Transverse colon (tissue), 4 donors: ENCODE measurements around the gene NUP133. TPM values are rescaled to one million over a fixed set of nuclear protein-coding genes. Genes with fewer than 3 reads are reported as not detected.

Source experiments
- DNase-seq: peaks from one replicate; pipeline ENCODE4 v3.0.0-alpha.2; 2019
- H3K27ac ChIP-seq, 4 donors: fragments of 200-600 bp; sonication (generic); 2 replicates each; pipeline ENCODE4 v1.5.1; 2016 to 2018; ENCODE audit warnings: inconsistent platforms in 4 of 4
- H3K27me3 ChIP-seq: fragments of 200-600 bp; sonication (generic); 2 replicates; pipeline ENCODE4 v1.5.1; 2017; ENCODE audit warnings: inconsistent platforms
- H3K36me3 ChIP-seq, 4 donors: fragments of 200-600 bp; sonication (generic); 2 replicates each; pipeline ENCODE4 v1.5.1; 2017 to 2019; ENCODE audit warnings: inconsistent platforms in 4 of 4
- H3K4me1 ChIP-seq, 4 donors: fragments of 200-600 bp; sonication (generic); 2 replicates each; pipeline ENCODE4 v1.5.1; 2017 to 2020; ENCODE audit warnings: inconsistent platforms in 4 of 4
- H3K4me3 ChIP-seq, 4 donors: fragments of 200-600 bp; sonication (generic); 1 replicate in 1 of 4; 2 replicates in 3 of 4; pipeline versions ENCODE4 v1.5.1 to v1.6.1; 2017 to 2019; ENCODE audit warnings: inconsistent platforms in 4 of 4
- H3K9me3 ChIP-seq, 2 donors: fragments of 200-600 bp; sonication (generic); 2 replicates each; pipeline ENCODE4 v1.5.1; 2017 to 2019; ENCODE audit warnings: inconsistent platforms in 2 of 2
- EP300 ChIP-seq: sonication (generic); formaldehyde crosslinking; IDR thresholded peaks from one replicate; pipeline ENCODE4 v1.6.1; 2017; ENCODE audit warnings: antibody characterized with exemption, low read depth
- POLR2A ChIP-seq: fragments of 450-650 bp; IDR thresholded peaks from one replicate; pipeline ENCODE4 v1.6.1; 2016; ENCODE audit warnings: antibody characterized with exemption, mild to moderate bottlenecking, moderate library complexity
- POLR2AphosphoS5 ChIP-seq, 3 donors: sonication (generic); formaldehyde crosslinking; IDR thresholded peaks; one replicate each; pipeline ENCODE4 v1.6.1; 2016; ENCODE audit warnings: antibody characterized with exemption in 3 of 3
- WGBS, 2 donors: methylation state at CpG; one replicate each; pipeline ENCODE4 v1.1.5; 2018; ENCODE audit warnings: low coverage in 1 of 2; 5-methylcytosine and 5-hydroxymethylcytosine counted together
- in situ Hi-C, 4 donors: fragments of 200-750 bp; cut with MboI; loops; one replicate each; pipeline versions ENCODE4 v1.15.0 to v1.15.1; 2017; ENCODE audit warnings: low sequenced_read_pairs in 3 of 4, low pct_ligation_motif_present in 1 of 4, low pct_unique_long_range_greater_than_20kb in 1 of 4
- intact Hi-C: fragments of 100-400 bp; cut with DNase I; formaldehyde crosslinking; loops from one replicate; pipeline ENCODE4 v1.15.1; 2023; ENCODE audit warnings: low total_unique reads
- total RNA-seq, 4 donors: library from RNA; depleted of rRNA; stranded (reverse); fragments of >200 nt; gene quantifications; one replicate each; pipeline ENCODE4 v1.1.0, GENCODE V29; 2016
- TF ChIP-seq, protein P1 (sequence below), 5 experiments: fragments of 200-600 bp in 3 of 5; fragments of 450-650 bp in 2 of 5; sonication (generic) in 3 of 5; IDR thresholded peaks; 1 replicate in 2 of 5; 2 replicates in 3 of 5; pipeline ENCODE4 v1.5.1; 2016 to 2017; ENCODE audit warnings: antibody characterized with exemption in 5 of 5, inconsistent platforms in 3 of 5, mild to moderate bottlenecking in 2 of 5, moderate library complexity in 1 of 5

The NUP133 gene
- total RNA-seq, 4 donors from 2014 or later: 14.6 to 118 (median 22.9) TPM

DNA sequence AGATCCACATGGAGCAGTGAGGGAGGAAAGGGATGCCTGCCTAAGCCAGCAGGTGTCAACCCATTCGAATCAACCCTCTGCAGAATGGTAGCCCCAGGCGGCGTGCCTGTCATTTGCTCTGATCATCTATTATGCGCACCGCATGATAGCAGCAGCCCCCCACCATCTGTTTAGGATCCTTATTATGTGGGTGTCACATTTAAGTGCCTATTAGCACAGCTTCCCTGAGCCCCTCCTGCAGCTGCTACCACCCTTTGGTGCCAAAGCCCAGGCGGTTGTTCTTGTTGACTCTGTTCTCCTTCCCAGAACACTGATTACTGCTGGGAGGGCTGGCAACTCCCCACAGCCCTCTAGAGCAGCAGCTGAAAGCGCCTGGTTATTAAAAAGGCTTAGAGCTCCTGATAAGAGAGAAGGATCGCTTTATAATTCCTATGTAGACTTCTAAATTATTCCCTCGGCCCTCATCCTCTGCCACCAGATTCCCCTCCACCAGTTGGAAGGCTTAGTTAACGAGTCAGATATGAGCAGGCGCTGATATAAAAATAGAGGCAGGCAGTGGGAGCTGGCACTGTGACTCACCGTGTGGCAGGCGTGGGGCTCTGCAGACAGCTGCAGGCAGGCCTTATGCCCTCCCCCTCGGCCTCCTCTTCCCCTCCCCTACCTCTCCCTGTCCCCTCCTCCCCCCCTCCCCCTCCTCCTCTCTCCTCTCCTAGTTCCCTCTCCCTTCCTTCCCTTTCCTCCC, 97.3 kb downstream of the NUP133 start:
- TF ChIP-seq POLR2A (no peak), POLR2AphosphoS5 (IDR thresholded peaks at IDR 0.05) (no peak), EP300 (no peak)
- TF ChIP-seq, protein P1, sequence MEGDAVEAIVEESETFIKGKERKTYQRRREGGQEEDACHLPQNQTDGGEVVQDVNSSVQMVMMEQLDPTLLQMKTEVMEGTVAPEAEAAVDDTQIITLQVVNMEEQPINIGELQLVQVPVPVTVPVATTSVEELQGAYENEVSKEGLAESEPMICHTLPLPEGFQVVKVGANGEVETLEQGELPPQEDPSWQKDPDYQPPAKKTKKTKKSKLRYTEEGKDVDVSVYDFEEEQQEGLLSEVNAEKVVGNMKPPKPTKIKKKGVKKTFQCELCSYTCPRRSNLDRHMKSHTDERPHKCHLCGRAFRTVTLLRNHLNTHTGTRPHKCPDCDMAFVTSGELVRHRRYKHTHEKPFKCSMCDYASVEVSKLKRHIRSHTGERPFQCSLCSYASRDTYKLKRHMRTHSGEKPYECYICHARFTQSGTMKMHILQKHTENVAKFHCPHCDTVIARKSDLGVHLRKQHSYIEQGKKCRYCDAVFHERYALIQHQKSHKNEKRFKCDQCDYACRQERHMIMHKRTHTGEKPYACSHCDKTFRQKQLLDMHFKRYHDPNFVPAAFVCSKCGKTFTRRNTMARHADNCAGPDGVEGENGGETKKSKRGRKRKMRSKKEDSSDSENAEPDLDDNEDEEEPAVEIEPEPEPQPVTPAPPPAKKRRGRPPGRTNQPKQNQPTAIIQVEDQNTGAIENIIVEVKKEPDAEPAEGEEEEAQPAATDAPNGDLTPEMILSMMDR (IDR thresholded peaks at IDR 0.05): no peak
- Histone ChIP-seq H3K4me1 (peaks cover 16 to 28% (median 25%) of the 10 kb centered on the region in 4 donors), H3K27ac (no peak overlapping the region), H3K4me3 (no peak overlapping the region), H3K27me3 (peaks cover 50% of the 10 kb centered on the region), H3K9me3 (no peaks in the 10 kb centered on the region), H3K36me3 (no peaks in the 10 kb centered on the region)
- in situ Hi-C loops (no loop called here), intact Hi-C loops (no loop called here)
- WGBS, 2 donors: 35 to 40% methylated on average over 1 to 14 of the region's 14 CpGs
- peak; percentile 46 for DNase-seq

DNA sequence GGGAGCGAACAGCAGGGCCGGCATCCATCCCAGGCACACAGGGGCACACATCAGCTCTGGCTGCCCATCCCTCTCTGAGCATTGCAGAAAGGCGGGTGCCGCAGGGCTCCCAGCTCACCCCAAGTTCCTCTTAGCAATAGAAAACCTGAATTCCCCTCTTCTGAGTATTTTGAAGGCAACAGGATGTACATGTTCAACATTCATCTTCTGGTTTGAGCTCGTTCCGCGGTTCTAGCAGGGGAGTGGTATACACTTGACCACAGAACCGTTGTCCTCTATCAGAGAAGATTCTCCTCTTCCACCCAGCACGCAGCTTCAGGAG, 97.8 kb downstream of the NUP133 start:
- DNase-seq: no peak
- H3K4me1 ChIP-seq: peaks cover 16 to 28% (median 25%) of the 10 kb centered on the region in 4 donors
- in situ Hi-C loops (no loop called here), intact Hi-C loops (no loop called here)
- TF ChIP-seq POLR2AphosphoS5 (IDR thresholded peaks at IDR 0.05) (no peak), EP300 (no peak), POLR2A (no peak)
- TF ChIP-seq, protein P1 (IDR thresholded peaks at IDR 0.05): no peak
- H3K27ac ChIP-seq: no peak overlapping the region
- no peak overlapping the region for H3K4me3 ChIP-seq
- H3K9me3 ChIP-seq: no peaks in the 10 kb centered on the region
- H3K27me3 ChIP-seq: peaks cover 55% of the 10 kb centered on the region
- no peaks in the 10 kb centered on the region for H3K36me3 ChIP-seq
- 40 to 57% methylated on average over 2 to 9 of the region's 9 CpGs for WGBS, 2 donors

DNA sequence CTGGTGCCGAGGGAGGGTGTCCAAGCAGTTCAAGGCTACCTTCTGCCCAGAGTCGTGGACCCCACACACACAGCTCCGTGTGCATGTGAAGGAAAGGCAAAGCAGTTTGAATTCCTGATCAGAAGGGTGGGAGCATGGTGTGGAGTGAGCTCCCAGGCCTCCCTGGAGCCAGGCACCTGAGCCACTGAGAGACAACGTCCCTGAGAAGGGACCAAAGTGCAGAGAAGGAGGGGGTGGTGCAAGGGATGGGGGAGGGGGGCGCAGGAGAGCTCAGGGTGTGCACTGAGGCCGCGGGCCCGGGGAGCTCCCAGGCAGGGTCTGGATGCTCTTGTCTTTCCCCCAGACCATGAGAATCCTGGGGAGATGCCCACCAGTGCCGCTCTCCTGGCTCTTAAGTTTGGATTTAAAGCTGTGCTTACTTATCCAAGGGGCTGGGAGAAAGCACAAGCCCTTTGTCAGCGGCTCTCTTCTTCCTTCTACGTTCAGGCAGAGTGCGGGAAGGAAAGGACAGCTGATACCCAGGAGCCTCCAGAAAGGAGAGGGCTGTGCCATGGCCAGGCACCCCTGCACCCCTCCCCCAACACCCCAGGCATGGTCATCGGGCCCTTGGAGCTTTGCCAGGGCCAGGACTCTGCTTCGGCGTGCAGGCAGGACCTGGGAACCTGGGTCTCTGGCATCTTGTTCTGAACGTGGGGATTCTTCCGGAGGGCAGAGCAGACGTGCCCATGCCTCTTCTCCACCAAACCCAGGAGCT, 98.3 kb downstream of the NUP133 start:
- intact Hi-C loops: no loop called here
- 15 to 43% methylated on average over 4 to 18 of the region's 18 CpGs for WGBS, 2 donors
- DNase-seq: no peak

DNA sequence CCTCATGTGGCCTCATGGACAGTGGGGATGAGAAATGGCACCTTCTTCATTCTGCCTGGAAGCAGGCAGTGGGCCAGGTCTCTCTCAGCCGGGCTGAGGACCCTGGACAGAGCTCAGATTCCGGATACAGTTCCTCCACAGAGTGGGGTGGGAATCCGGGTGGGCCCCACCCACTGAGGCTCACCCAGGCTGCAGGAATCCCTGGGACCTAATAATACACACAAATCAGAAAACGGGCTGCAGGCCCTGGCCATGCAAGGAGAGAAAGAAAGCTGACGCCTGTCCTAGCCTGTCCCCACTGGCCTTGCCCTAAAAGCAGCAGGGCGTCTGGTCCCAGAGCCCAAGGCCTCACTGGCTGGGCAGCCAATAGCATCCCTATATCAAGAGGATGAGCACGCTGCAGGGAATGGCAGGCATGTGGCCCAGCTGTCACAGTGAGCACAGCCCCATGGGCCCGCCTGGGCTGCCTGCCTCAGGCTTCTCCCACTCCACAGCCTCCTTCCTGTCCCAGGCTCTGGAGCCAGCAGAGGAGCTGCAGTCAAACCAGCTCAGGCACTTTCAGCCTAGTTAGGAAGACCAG, 99.6 kb downstream of the NUP133 start:
- peaks cover 67% of the 10 kb centered on the region for H3K27me3 ChIP-seq
- no peak for DNase-seq
- H3K4me3 ChIP-seq: no peak overlapping the region
- H3K36me3 ChIP-seq: no peaks in the 10 kb centered on the region
- 74% methylated on average over 8 of the region's 8 CpGs; no CpG with 5 or more reads in 1 of the 2 donors for WGBS, 2 donors
- H3K27ac ChIP-seq: no peak overlapping the region
- no peaks in the 10 kb centered on the region for H3K9me3 ChIP-seq
- H3K4me1 ChIP-seq: peaks cover 16 to 28% (median 25%) of the 10 kb centered on the region in 4 donors
- intact Hi-C loops (no loop called here), in situ Hi-C loops (no loop called here)
- TF ChIP-seq, protein P1 (IDR thresholded peaks at IDR 0.05): no peak

More for the DNA sequence above, 98.3 kb downstream of the NUP133 start:
- Histone ChIP-seq H3K9me3 (no peaks in the 10 kb centered on the region), H3K4me3 (no peak overlapping the region), H3K4me1 (peaks cover 16 to 28% (median 25%) of the 10 kb centered on the region in 4 donors), H3K27me3 (peaks cover 58% of the 10 kb centered on the region), H3K36me3 (no peaks in the 10 kb centered on the region), H3K27ac (no peak overlapping the region)
- no peak for TF ChIP-seq POLR2A
- TF ChIP-seq, protein P1 (IDR thresholded peaks at IDR 0.05): no peak
- TF ChIP-seq POLR2AphosphoS5 (IDR thresholded peaks at IDR 0.05): no peak
- TF ChIP-seq EP300: no peak
- in situ Hi-C loops: no loop called here
